Urothelium cell line (cell line): Measurements from ENCODE around the gene COL4A2.

Source experiments
- DNase-seq: peaks from one replicate; pipeline ENCODE4 v3.0.0; 2011; ENCODE audit warnings: low spot score, mixed read lengths
- FAIRE-seq: peaks from 2 replicates; lab custom pipeline; 2011; peaks lifted over from hg19 to GRCh38; lab: Jason Lieb, UNC

COL4A2 gene

DNA sequence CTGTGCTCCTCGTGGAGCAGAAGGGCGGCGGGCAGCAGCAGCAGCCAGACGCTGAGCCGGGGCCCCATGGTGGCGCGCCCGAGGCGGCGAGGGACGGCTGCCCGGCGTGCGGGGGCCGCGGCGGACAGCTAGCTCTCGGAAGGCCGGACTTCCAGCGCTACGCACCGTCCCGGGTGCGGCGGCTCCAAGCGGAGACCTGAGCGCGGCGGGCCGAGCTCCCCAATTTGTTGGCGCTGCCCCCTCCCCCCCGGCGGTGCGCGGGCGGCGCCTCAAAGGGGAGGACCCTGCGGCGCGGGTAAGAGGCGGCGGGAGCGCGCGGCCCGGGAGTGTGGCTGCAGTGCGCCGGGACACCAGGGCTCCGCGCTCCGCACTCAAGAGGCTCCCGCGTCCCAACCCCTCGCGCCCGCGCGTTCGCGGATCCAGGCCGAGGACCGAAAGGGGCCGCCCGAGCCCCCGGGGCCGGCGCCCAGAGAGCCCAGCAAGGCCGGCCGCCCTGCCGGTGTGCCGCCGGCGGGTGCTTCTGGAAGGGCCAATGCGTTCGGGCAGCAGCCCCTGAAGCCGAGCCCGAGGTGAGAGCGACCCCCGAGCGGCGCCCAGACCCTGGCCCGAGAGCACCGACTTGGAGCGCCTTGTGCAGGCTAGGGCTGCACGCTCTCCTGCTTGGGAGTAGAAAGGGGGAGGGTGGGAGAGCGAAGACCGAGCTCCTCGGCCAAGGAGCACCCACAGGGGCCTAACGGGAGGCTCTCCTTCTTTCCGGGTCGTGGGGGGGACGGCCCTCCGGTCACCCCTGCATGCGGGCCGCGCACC lies at the start of gene COL4A2, which contains the start of gene COL4A1:
TSS of gene COL4A2 (plus strand) at position 325 of the 807 bp plus-strand sequence. CDS start 620 bp downstream, outside the sequence.
TSS of gene COL4A1 (minus strand) at position 198 of the 807 bp plus-strand sequence. CDS start at position 68, 130 bp downstream.
- FAIRE-seq (no peak), DNase-seq (peak; percentile 64)

DNA sequence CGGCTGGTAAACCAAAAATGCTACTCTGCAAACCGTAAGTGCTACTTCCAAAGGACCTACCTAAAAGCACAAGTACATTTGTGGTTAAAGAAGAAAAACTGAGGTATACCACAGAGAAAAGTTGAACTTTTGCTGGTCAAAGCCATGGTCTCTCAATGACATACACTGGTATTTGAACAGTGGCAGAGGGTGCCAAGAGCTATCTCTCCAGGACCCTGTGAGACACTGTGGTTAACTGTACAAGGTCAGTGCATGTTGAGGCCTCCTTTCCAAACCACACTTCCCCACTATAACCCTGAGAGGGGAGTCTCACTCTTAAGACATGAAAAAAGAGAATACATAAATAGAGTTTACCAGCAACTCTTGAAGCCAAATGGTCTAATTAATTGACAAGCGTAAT lies 49.7 kb upstream of the COL4A2 start:
- DNase-seq: no peak
- no peak for FAIRE-seq

DNA sequence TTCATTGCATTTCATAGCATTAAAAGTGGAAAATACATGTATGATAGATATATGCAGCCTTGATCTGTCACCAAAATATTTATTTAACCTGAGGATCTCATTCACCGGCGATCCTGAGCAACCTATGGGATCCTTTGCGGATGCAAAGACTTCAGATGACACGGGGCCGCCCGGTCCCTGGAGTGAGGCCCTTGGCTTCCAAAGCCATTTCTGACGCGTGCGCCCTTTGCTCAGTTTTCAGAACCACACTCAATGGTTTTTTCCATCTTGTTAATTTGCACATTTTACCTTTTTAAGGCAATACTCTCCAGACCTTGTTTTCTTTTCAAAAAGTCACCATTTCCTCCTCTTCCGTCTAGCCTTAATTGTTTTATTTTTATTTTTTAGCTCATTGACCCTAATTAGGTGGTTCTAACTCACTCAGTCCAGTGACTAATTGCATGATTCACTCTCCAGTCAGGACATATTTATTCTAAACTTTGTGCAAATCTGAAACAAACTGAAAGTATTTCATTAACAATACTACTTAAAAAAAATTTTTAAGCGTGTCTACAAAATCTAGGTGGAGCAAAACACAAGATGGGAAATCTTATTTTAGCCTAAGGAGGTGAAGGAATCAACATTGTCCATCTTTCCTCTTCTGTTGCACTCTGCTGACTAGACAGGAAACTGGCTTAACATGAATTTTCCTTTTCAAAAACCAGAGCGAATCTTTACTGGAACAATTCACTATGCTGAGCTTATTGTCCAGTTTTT lies 48.0 kb upstream of the COL4A2 start:
- FAIRE-seq: no peak

DNA sequence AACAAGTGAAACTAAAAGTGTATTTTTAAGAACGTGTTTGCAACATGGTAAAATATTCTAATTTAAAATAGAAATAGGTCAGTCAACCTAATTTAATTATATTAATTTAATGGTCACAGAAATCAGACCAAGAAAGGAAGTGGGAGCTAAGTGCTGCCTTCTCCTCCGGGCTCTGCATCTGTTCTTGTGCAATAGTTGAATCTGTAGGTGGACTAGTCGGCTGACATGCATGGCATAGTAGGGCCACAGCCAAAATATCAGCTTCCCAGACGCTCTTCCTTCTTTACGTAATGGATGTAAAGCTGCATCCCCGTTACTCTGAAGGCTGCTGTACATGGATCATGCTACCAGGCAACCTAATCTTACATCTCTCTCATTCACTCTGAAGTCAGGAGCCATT lies 47.4 kb upstream of the COL4A2 start:
- DNase-seq (no peak), FAIRE-seq (no peak)

More for the DNA sequence above, 48.0 kb upstream of the COL4A2 start:
- no peak for DNase-seq

DNA sequence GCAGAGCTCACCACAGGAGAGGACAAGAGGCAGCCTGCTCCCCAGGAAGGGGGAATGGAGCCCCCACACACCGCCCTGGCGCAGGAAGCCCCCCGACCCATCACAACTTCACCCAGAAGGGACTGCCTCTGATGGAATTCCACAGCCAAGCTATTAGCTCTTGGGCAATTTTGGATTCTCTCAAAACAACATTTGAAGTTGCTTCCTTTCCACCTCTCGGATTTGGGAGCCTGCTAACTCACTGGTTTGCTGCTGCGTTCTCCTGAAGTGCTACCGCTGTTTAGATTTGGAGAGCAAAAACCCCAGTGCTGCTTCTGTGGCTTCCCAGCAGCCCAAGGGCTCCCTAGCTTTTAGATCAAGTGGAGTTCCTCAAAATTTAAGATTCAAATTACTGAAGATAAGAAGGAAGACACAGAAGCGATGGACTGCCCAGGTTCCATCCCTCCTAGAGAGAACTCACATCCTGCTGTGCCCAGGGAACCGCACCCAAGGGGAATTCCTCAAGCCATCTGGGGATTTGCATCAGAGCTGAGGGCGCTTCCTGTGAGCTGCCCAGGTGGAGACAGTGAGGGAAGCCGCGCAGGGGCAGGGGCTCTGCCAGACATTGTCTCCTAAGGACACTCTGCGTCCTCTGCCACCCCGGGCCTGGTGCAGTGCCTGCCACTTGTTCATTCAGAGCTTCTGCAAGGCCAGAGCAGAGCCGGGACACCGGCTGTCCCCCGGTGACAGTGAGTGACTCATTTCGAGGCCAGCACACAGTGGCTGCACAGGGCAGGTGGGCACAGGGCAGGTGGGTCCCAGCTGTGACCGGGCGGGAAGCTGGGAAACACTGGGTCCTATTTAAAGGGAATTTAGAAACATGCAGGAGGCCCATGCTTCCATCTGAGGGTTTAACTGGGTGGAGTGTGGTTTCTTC lies 45.7 kb upstream of the COL4A2 start:
- DNase-seq: no peak
- no peak for FAIRE-seq

DNA sequence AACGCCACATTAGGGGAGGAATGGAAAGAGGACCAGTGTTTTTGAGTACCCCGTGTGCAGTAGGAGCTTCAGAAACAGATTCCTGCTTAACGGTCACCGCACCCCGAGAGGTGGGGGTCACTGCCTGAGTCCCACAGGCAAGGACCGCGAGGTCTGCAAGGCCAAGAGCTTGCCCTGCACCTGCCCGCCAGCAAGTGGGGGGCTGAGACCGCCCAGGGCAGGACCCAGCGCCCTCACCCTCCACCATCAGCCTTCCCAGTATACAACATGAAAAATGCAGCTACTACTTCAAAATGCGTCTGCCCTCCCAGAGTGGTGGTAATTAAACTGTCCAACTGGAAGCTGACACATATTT lies 45.0 kb upstream of the COL4A2 start:
- no peak for FAIRE-seq
- DNase-seq: no peak

DNA sequence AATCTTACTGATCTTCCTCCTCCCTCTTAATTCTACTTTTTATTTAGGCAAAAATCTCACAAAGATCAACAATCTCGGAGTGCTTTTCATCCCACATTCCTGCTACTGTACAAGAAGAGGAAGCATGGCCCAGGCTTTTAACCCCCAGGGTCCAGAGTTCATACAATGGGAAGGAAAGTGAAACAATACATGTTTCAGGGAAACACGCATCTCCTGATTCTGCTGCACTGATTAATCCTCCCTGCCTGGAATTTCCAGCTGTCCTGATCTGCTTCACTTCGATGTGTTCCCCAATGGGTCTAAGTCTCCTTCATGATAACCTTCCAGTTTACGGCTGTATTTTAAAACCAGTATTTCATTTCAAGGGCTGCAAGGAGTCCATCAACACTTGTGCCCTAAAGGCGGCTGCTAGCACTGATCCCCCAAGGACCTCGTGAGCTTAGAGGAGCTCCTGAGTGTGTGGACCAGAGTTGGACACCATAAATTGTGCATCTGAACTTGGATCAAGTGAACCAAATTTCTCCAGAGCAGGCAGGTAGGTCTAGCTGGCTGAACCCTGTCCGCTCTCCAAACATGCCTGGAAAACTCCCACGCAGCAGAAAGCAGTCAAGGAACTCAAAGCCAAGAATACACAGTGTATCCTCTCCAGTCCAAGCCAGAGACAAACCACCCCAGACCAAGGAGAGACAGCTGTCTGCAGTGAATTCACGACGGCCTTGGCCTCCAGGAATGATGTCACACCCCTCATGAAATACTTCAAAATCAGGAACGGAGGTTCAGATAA lies 44.4 kb upstream of the COL4A2 start:
- DNase-seq: no peak
- FAIRE-seq: no peak

DNA sequence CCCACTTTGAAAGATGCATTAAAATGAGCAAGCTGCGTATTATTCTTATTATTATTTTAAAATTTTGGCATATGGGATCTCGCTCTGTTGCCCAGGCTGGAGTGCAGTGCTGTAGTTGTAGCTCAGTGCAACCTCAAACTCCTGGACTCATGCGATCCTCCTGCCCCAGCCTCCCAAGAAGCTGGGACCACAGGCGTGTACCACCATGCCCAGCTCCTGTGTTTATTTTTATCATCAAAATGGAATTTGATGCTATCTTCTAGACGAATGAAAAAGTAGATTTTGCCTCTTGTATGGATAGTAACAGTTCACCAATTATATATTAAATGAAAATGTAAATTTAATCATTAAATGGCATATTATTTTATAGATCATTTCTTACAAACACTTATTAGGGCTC lies 43.7 kb upstream of the COL4A2 start:
- DNase-seq: no peak
- FAIRE-seq: no peak

DNA sequence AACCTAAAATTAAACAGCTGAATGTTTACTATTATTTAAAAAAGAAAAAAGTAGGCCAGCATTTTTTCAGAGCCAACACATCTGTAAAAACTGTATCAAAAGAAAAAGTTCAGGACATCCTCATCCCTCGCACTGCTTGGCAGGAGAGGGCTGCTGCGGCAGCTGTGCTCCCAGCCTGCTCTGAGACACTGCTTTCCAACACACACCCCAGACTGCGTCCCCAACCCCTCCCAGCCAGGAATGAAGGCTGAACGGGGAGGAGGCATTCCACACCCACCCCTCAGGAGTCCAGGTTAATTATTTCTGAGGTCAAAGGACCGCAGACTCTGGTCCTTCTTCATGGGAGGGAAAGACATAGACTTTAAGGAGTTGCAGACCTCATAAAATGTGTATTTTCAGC lies 43.2 kb upstream of the COL4A2 start:
- FAIRE-seq: no peak
- no peak for DNase-seq

DNA sequence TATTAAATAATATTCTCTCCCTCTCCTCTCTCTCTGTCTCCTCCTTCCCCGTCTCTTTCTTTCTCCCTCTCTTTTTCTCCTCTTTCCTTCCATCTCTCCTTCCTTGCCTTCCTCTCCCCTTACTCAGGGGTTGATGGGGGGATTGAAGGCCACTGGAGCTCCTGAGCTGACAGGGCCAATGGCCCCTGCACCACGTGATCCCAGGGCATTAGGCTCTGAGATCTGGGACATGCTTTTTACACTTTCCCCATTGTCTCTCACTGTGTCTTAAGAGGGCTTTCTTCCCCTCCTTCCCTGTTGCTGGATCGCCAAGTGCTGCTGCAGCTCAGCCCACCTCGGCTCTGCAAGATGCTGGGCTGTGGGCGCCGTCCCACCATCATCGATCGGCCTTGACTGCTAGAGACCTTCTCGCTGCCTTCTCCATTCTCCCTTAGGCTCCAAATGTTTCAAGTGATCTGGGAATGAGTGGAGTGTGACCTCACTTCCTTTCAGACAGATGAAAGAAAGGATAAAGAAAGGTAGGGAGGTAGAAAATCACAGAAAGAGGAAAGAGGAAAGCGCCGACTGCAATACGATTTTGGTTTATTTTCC lies 42.3 kb upstream of the COL4A2 start:
- DNase-seq: no peak
- no peak for FAIRE-seq

DNA sequence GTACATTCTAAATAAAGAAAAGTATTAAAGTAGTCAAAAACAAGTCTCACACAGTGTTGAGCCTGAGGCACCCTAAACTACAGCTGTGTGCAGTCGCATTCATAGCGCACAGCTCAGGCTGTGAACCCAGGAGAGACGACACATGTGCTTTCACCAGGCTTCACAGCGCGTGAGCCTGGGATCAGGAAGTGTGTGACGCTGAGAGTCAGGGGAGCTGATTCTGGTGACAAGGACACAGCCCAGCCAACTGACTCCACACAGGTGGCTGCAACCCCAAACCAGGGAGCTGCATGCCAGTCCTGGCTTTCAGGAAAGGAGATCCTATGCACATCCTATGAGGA lies 41.8 kb upstream of the COL4A2 start:
- no peak for FAIRE-seq
- DNase-seq: no peak

DNA sequence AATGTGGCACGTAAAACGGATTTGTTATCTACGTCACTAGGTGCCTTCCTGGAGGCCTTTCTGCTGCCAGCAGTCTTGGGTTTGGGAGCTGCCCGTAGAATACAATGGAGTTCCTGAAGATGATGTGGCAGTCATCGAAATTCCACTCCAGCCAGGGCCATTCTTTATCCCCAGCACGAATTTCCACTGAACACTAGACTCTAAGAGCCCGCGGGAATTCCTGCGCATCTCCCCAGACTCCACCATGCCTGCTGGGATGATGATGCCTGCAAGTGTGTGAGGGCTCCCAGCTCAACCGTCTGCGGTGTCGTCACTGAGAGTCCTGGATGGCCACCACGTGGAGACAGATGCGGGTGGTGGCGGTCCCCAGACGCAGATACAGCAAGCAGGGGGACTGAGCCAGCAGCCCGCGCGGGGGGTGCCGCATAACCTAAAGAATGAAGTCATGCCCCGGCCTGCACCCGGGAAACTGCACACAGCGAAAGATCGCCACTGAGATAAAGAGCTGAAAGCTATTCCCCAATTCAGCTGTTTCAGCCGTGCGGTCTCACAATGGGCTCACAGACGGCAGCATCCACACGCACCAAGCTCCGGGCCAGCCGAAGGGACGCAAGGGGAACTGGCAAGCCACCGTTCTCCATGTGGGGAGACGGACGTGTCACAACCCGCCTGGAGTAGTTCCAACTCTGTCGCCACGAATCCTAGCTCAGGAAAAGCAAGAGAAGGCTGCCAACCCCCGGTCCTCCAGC lies 41.2 kb upstream of the COL4A2 start:
- FAIRE-seq (no peak), DNase-seq (no peak)

DNA sequence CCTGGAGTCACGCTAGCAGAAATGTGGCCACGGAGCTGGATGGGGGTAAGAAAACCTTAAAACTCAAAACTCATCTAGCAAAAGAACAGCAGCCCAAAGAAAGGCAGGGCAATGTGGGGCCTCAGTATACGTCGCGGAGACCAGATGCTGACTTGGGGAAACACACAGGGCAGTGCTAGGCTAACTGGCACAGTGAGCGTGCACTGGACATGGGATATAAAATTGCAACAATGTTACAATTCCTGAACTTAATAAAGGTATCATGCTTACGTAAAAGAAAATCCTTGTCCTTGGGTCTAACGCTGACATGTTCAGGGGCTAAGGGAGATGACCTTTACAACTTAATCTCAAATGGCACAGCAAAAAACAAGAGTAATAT lies 40.7 kb upstream of the COL4A2 start:
- DNase-seq: no peak
- FAIRE-seq: no peak

DNA sequence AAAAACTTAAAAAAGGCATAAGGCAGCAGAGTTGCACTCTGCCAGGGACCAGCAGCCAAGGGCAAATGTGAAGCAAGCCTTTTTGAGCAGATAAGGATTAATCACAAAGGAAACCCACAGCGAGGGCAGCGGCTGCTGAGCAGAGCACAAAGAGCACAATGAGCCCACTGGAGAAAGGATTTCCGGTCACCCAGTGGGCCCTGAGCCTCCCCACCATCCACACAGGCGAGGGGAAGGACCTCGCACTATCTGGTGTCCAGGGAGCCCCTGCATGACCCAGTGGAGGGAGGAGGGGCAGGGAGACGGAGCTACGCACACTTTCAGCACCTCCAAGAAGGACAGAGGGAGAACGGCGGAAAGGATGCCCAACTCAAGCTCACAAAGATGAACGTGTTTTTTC lies 40.1 kb upstream of the COL4A2 start:
- FAIRE-seq: no peak

DNA sequence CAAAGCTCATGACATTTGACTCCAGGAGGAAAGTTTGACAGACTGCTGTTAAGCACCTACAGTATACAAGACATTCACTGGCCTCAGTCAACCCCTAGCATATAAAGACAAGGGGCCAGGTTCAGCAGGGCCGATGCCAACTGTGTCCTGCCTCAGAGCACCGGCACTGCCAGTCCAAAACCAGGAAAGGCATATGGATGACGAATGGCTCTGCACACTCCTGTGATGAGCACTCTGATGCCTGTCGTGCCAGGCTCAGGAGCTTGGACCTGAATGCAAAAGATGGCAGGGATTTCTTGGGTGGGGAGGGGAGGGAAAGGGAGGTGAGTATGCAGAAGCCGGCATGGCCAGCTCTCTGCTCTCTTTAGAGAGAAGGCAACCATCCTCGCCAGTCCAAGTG lies 39.0 kb upstream of the COL4A2 start:
- DNase-seq (no peak), FAIRE-seq (no peak)

More for the DNA sequence above, 40.1 kb upstream of the COL4A2 start:
- no peak for DNase-seq

DNA sequence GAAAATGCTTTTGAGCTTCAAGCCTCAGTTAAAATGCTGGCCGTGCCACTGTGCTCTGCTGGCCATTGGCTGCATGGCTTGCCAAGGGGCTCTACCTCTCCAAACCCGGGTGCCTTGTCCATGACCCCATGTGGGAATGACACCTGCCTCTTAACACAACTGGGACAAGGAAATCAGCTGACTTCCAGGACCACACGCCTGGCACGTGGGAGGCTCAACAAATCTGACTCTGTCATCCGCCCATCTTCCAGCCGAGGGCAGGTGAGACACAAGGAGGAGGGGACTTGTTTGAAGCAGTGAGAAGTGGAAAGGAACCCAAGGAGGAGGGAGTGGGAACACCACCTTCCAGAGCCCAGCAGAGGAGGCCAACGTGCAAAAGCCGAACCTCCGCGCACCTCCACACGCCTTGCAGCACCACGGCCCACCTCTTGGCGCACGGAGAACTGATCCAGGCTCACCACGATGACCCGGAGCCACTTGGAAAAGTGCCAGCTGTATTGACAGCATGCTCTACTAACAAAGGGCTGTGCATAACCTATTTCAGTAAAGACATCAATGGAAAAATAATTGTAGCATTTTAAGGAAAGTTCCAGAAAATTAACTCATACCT lies 38.4 kb upstream of the COL4A2 start:
- no peak for FAIRE-seq
- DNase-seq: no peak

DNA sequence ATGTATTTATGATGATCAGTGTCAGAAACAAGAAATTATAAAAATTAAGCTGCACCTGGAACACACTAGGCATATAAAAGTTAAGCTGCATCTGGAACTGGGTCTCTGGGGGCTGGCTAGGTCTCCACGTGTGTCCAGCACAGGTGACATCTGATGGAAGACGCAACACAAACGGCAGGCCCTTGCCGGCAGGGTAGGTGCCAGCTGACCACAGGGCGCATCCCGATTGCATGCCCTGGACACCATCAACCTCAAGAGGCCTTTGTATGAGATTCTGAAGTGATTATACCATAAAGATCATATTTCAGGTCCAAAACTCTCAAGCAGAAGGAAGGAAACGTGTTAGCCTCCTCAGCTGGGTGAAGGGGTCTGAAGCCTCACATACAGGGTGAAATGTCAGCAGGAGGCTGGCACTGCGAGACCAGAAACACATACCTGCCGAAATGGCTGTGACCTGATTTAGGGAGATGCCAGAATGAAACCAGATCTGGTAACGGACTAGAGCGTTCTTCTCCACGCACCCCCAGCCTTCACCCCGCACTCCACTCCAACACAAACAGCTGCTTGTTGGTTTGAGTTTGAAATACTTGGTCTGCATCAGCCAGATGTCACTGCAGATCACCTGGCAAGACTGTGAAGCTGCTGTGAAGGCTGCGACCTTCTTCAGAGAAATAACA lies 37.4 kb upstream of the COL4A2 start:
- no peak for DNase-seq
- FAIRE-seq: no peak

DNA sequence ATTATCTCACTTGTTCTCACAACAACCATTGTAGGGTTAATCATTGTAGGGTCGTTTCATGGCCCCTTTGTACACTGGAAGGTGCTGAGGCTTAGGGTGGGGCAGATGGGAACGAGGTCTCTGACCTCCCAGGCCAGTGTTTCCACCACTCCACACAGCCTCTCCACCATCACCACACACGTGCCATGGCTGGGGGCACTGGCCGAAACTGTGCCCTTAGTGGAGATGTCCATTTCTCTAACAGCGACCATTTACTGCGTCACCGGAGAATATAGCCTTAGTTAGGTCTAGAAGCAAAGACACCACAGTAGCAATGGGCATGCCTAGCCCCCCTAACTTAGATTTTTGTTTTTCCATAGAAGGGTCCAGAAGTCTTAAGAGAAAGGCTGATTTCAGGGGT lies 36.6 kb upstream of the COL4A2 start:
- DNase-seq (no peak), FAIRE-seq (no peak)
